Stimulated activated CD8-positive, alpha-beta memory T cell treated with anti-CD3 and anti-CD28 coated beads, Interleukin-4, amount 100 ng/mL, for 4 hours (primary cell): Measurements from ENCODE around the gene SF3B3.

ENCODE experiments used
- DNase-seq, 2 donors: peaks; one replicate each; pipeline ENCODE4 v3.0.0-alpha.2; 2020; ENCODE audit warnings: low read depth in 2 of 2, low spot score in 1 of 2

SF3B3 gene

GRCh38 chr16:70565053-70565452 lies 41.4 kb downstream of the SF3B3 start:
- no peak for DNase-seq

- no peak for DNase-seq
Measured at GRCh38 chr16:70568601-70569237, 45.1 kb downstream of the SF3B3 start.

DNA sequence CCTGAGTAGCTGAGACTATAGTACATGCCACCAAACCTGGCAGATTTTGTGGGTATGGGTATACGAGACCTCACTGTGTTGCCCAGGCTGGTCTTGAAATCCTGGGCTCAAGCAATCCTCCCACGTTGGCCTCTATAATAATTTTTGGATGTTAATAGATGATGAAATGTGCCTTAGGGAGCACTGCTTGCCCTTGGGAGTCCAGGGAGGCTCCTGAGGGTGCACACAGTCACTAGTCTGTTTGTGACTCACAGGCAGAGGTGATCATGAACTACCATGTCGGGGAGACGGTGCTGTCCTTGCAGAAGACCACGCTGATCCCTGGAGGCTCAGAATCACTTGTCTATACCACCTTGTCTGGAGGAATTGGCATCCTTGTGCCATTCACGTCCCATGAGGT lies 46.1 kb downstream of the SF3B3 start:
- no peak for DNase-seq

- DNase-seq, result no peak
Measured at GRCh38 chr16:70570967-70571570, 47.5 kb downstream of the SF3B3 start.

- no peak for DNase-seq
Measured at GRCh38 chr16:70571623-70572022, 48.0 kb downstream of the SF3B3 start.

- DNase-seq, result no peak
Measured at GRCh38 chr16:70572050-70572925, 48.7 kb downstream of the SF3B3 start.

GRCh38 chr16:70572926-70573270 lies 49.3 kb downstream of the SF3B3 start:
- DNase-seq, result no peak

GRCh38 chr16:70573451-70574121 lies 50.0 kb downstream of the SF3B3 start:
- DNase-seq, result no peak

DNA sequence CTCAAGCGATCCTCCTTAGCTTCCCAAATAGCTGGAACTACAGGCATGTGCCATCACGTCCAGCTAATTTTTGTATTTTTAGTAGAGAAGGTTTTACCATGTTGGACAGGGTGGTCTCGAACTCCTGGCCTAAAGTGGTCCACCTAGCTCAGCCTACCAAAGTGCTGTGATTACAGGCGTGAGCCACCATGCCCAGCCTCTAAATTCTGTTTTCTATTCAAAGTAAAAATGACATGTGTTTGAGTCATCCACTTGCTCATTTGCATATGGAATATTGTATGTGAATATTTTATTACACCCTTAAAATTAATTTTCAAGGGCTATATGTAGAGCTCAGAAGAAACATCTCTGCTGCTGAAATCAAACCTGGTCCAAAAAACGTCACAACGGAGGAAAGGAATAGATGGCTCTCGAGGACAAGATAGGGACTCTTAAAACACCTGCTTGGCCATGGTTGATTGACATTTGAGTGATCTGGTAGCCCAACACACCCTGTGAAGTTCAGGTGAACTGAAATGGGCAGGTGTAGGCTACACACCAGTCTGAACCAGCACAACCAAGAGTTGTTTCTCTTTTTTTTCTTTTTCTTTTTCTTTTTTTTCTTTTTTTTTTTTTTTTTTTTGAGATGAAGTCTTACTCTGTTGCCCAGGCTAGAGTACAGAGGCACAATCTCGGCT lies 51.1 kb downstream of the SF3B3 start:
- DNase-seq, result no peak

- no peak for DNase-seq
Measured at GRCh38 chr16:70575376-70575775, 51.8 kb downstream of the SF3B3 start.

GRCh38 chr16:70576431-70577255 lies 53.0 kb downstream of the SF3B3 start:
- no peak for DNase-seq

GRCh38 chr16:70577256-70577698 lies 53.7 kb downstream of the SF3B3 start:
- no peak for DNase-seq

GRCh38 chr16:70578035-70578434 lies 54.4 kb downstream of the SF3B3 start:
- no peak for DNase-seq

GRCh38 chr16:70579248-70579647 lies 55.6 kb downstream of the SF3B3 start:
- DNase-seq, result no peak

GRCh38 chr16:70579648-70580630 lies 56.3 kb downstream of the SF3B3 start:
- DNase-seq, result no peak

- no peak for DNase-seq
Measured at GRCh38 chr16:70582280-70582978, 58.8 kb downstream of the SF3B3 start.

- no peak for DNase-seq
Measured at GRCh38 chr16:70586731-70587130, 63.1 kb downstream of the SF3B3 start.

GRCh38 chr16:70588565-70588964 lies 64.9 kb downstream of the SF3B3 start:
- no peak for DNase-seq
